Activated CD8-positive, alpha-beta memory T cell treated with anti-CD3 and anti-CD28 coated beads for 24 hours (primary cell): Measurements from ENCODE around the gene BCORL1.

Source experiments
- DNase-seq: peaks from one replicate; pipeline ENCODE4 v3.0.0-alpha.2; 2020

BCORL1 gene

GRCh38 chrX:129961180-129962083, 21.0 kb upstream of the BCORL1 start:
- peak; percentile 83 for DNase-seq

GRCh38 chrX:129963729-129964128, 18.7 kb upstream of the BCORL1 start:
- DNase-seq: no peak

- no peak for DNase-seq
Measured at GRCh38 chrX:129965166-129965565, 17.3 kb upstream of the BCORL1 start.

GRCh38 chrX:129968968-129969367, 13.5 kb upstream of the BCORL1 start:
- no peak for DNase-seq

GRCh38 chrX:129976441-129976840, 6.0 kb upstream of the BCORL1 start:
- no peak for DNase-seq

GRCh38 chrX:129979207-129979920, 3.1 kb upstream of the BCORL1 start:
- no peak for DNase-seq

- DNase-seq: peak; percentile 68
Measured at GRCh38 chrX:129980001-129980401, 2.4 kb upstream of the BCORL1 start.

- DNase-seq: peak; percentile 68
Measured at GRCh38 chrX:129980540-129981199, 1.8 kb upstream of the BCORL1 start.

- DNase-seq: no peak
Measured at GRCh38 chrX:129981200-129981553, 1.3 kb upstream of the BCORL1 start.

GRCh38 chrX:129981752-129982299, 609 bp upstream of the BCORL1 start:
- peak; percentile 57 for DNase-seq

- DNase-seq: peak; percentile 61
Measured at GRCh38 chrX:129983575-129984110, 1.2 kb downstream of the BCORL1 start.

GRCh38 chrX:129984111-129984958, 1.9 kb downstream of the BCORL1 start:
- peak; percentile 64 for DNase-seq

GRCh38 chrX:129987871-129988270, 5.4 kb downstream of the BCORL1 start:
- DNase-seq: no peak

GRCh38 chrX:129992181-129992580, 9.7 kb downstream of the BCORL1 start:
- no peak for DNase-seq

GRCh38 chrX:129996120-129996519, 13.7 kb downstream of the BCORL1 start:
- no peak for DNase-seq

- DNase-seq: no peak
Measured at GRCh38 chrX:129997086-129997485, 14.7 kb downstream of the BCORL1 start.

- DNase-seq: no peak
Measured at GRCh38 chrX:129998021-129998420, 15.6 kb downstream of the BCORL1 start.

GRCh38 chrX:130001893-130002292, 19.5 kb downstream of the BCORL1 start:
- DNase-seq: no peak

- DNase-seq: no peak
Measured at GRCh38 chrX:130002541-130002940, 20.1 kb downstream of the BCORL1 start.

GRCh38 chrX:130005089-130005807, 22.8 kb downstream of the BCORL1 start:
- DNase-seq: no peak

- no peak for DNase-seq
Measured at GRCh38 chrX:130009658-130010223, 27.3 kb downstream of the BCORL1 start.
